Neural cell (in vitro differentiated cells): ENCODE data around the gene KIF18B. TPM values are rescaled to one million over a fixed set of nuclear protein-coding genes. Genes with fewer than 3 reads are reported as not detected.

ENCODE experiments used
- H2AFZ ChIP-seq: fragments of 200-600, 300-800 bp; sonication (generic), shearing (Covaris generic); 2 replicates; pipeline ENCODE4 v1.6.0; 2014; ENCODE audit warnings: low read depth, mild to moderate bottlenecking, antibody characterized with exemption, low read length, moderate library complexity
- H3F3A ChIP-seq: fragments of 200-600 bp; shearing (Covaris generic); 2 replicates; pipeline ENCODE4 v1.6.1; 2016; ENCODE audit warnings: mild to moderate bottlenecking, moderate library complexity, mixed read lengths, antibody characterized with exemption, low read length; ENCODE audit not compliant: insufficient read depth, poor library complexity, severe bottlenecking
- H3K27ac ChIP-seq: fragments of 200-600, 300-800 bp; sonication (generic), shearing (Covaris generic); 2 replicates; pipeline ENCODE4 v1.5.1; 2014; ENCODE audit warnings: mild to moderate bottlenecking, low read length, moderate library complexity
- H3K27me3 ChIP-seq: fragments of 300-800, 200-600 bp; sonication (generic), shearing (Covaris generic); 2 replicates; pipeline ENCODE4 v1.6.0; 2014; ENCODE audit warnings: mild to moderate bottlenecking, low read depth, low read length, moderate library complexity; ENCODE audit not compliant: insufficient read depth
- H3K36me3 ChIP-seq: fragments of 300-800, 200-600 bp; sonication (generic), shearing (Covaris generic); 2 replicates; pipeline ENCODE4 v1.5.1; 2014; ENCODE audit warnings: mild to moderate bottlenecking, antibody characterized with exemption, low read length, moderate library complexity; ENCODE audit not compliant: insufficient read depth
- H3K4me2 ChIP-seq: fragments of 300-800, 200-600 bp; sonication (generic), shearing (Covaris generic); 2 replicates; pipeline ENCODE4 v1.6.0; 2014; ENCODE audit warnings: mild to moderate bottlenecking, low read length
- H3K4me3 ChIP-seq: fragments of 300-800, 200-600 bp; sonication (generic), shearing (Covaris generic); 2 replicates; pipeline ENCODE4 v1.5.1; 2014; ENCODE audit warnings: mild to moderate bottlenecking, low read length, moderate library complexity
- H3K79me2 ChIP-seq: fragments of 200-600 bp; shearing (Covaris generic); replicated peaks from 2 replicates; pipeline ENCODE4 v1.6.0; 2014; ENCODE audit warnings: mild to moderate bottlenecking, low read length, moderate library complexity; ENCODE audit not compliant: insufficient read depth
- H3K9ac ChIP-seq: fragments of 300-800, 200-600 bp; sonication (generic), shearing (Covaris generic); 2 replicates; pipeline ENCODE4 v1.6.1; 2016; ENCODE audit warnings: mild to moderate bottlenecking, low read length, mixed read lengths
- H3K9me2 ChIP-seq: fragments of 200-600 bp; shearing (Covaris generic); 2 replicates; pipeline ENCODE4 v1.6.1; 2016; ENCODE audit warnings: mild to moderate bottlenecking, low read length, mixed read lengths; ENCODE audit not compliant: insufficient read depth
- H3K9me3 ChIP-seq: fragments of 200-600, 300-800 bp; sonication (generic), shearing (Covaris generic); 2 replicates; pipeline ENCODE4 v1.6.1; 2016; ENCODE audit warnings: mild to moderate bottlenecking, mixed run types, low read length, moderate library complexity, mixed read lengths
- H4K20me1 ChIP-seq: fragments of 200-600 bp; shearing (Covaris generic); 2 replicates; pipeline ENCODE4 v1.6.1; 2016; ENCODE audit warnings: mild to moderate bottlenecking, mixed run types; ENCODE audit not compliant: insufficient read depth
- EP300 ChIP-seq: fragments of 450-650 bp; conservative IDR thresholded peaks from 2 replicates; pipeline ENCODE4 v1.6.1; 2014; ENCODE audit warnings: antibody characterized with exemption, mild to moderate bottlenecking, moderate library complexity; ENCODE audit not compliant: poor library complexity, severe bottlenecking
- EZH2 ChIP-seq: fragments of 200-600, 300-800 bp; shearing (Covaris generic), sonication (generic); IDR thresholded peaks from 2 replicates; pipeline ENCODE4 v1.6.1; 2014; ENCODE audit warnings: antibody characterized with exemption, low read length, borderline replicate concordance, mild to moderate bottlenecking; ENCODE audit not compliant: insufficient read depth, poor library complexity, severe bottlenecking
- MXI1 ChIP-seq: fragments of 450-650 bp; conservative IDR thresholded peaks from 2 replicates; pipeline ENCODE4 v1.6.1; 2014; ENCODE audit warnings: antibody characterized with exemption, mild to moderate bottlenecking; ENCODE audit not compliant: poor library complexity, severe bottlenecking
- POLR2AphosphoS5 ChIP-seq: IDR thresholded peaks from 2 replicates; pipeline ENCODE4 v1.6.1; 2012
- RAD21 ChIP-seq: fragments of 450-650 bp; conservative IDR thresholded peaks from 2 replicates; pipeline ENCODE4 v1.6.1; 2014; ENCODE audit warnings: antibody characterized with exemption, mild to moderate bottlenecking, moderate library complexity
- SMC3 ChIP-seq: fragments of 450-650 bp; conservative IDR thresholded peaks from 2 replicates; pipeline ENCODE4 v1.6.1; 2014; ENCODE audit warnings: antibody characterized with exemption, mild to moderate bottlenecking, moderate library complexity; ENCODE audit not compliant: poor library complexity
- TAF1 ChIP-seq: IDR thresholded peaks from 2 replicates; pipeline ENCODE4 v1.6.1; 2012; ENCODE audit warnings: low read depth
- polyA plus RNA-seq: library from polyadenylated mRNA; depleted of rRNA; stranded (reverse); fragments of >200 nt; gene quantifications from 2 replicates; pipeline ENCODE4 v1.2.3, GENCODE V29; 2014
- TF ChIP-seq, protein P1 (sequence below): fragments of 450-650 bp; IDR thresholded peaks from 2 replicates; pipeline ENCODE4 v1.5.1; 2014; ENCODE audit warnings: antibody characterized with exemption, mild to moderate bottlenecking, moderate library complexity; ENCODE audit not compliant: poor library complexity, severe bottlenecking
- TF ChIP-seq, protein P2 (sequence below): IDR thresholded peaks from 2 replicates; pipeline ENCODE4 v1.6.1; 2012; ENCODE audit warnings: borderline replicate concordance

Gene KIF18B
- polyA plus RNA-seq, 1 donor from 2014 or later: 0.10 TPM

DNA sequence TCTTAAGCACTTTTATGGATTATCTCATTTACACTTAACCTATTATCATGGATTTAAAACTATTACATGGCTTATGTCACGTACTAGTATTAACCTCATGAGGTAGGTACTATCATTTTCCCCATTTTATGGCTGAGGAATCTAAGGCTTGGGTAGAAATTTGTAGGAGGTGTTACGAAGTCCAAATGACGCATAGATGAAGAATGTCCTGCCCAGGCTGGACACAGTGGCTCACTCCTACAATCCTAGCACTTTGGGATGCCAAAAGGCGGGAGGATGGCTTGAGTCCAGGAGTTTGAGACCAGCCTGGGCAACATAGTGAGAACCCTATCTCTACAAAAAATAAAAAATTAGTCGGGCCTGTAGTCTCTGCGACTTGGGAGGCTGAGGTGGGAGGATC is 25.4 kb upstream of the KIF18B start:
- H3K79me2 ChIP-seq: no peaks in the 10 kb centered on the region
- H3K9me3 ChIP-seq: no peaks in the 10 kb centered on the region
- no peak for TF ChIP-seq EP300
- TF ChIP-seq, protein P1, sequence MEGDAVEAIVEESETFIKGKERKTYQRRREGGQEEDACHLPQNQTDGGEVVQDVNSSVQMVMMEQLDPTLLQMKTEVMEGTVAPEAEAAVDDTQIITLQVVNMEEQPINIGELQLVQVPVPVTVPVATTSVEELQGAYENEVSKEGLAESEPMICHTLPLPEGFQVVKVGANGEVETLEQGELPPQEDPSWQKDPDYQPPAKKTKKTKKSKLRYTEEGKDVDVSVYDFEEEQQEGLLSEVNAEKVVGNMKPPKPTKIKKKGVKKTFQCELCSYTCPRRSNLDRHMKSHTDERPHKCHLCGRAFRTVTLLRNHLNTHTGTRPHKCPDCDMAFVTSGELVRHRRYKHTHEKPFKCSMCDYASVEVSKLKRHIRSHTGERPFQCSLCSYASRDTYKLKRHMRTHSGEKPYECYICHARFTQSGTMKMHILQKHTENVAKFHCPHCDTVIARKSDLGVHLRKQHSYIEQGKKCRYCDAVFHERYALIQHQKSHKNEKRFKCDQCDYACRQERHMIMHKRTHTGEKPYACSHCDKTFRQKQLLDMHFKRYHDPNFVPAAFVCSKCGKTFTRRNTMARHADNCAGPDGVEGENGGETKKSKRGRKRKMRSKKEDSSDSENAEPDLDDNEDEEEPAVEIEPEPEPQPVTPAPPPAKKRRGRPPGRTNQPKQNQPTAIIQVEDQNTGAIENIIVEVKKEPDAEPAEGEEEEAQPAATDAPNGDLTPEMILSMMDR: no peak
- TF ChIP-seq MXI1: no peak
- TF ChIP-seq, protein P2, sequence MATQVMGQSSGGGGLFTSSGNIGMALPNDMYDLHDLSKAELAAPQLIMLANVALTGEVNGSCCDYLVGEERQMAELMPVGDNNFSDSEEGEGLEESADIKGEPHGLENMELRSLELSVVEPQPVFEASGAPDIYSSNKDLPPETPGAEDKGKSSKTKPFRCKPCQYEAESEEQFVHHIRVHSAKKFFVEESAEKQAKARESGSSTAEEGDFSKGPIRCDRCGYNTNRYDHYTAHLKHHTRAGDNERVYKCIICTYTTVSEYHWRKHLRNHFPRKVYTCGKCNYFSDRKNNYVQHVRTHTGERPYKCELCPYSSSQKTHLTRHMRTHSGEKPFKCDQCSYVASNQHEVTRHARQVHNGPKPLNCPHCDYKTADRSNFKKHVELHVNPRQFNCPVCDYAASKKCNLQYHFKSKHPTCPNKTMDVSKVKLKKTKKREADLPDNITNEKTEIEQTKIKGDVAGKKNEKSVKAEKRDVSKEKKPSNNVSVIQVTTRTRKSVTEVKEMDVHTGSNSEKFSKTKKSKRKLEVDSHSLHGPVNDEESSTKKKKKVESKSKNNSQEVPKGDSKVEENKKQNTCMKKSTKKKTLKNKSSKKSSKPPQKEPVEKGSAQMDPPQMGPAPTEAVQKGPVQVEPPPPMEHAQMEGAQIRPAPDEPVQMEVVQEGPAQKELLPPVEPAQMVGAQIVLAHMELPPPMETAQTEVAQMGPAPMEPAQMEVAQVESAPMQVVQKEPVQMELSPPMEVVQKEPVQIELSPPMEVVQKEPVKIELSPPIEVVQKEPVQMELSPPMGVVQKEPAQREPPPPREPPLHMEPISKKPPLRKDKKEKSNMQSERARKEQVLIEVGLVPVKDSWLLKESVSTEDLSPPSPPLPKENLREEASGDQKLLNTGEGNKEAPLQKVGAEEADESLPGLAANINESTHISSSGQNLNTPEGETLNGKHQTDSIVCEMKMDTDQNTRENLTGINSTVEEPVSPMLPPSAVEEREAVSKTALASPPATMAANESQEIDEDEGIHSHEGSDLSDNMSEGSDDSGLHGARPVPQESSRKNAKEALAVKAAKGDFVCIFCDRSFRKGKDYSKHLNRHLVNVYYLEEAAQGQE: no peak
- no peak for TF ChIP-seq EZH2
- no peak for TF ChIP-seq TAF1
- no peak for TF ChIP-seq RAD21
- no peak for TF ChIP-seq POLR2AphosphoS5
- no peak overlapping the region for H2AFZ ChIP-seq
- no peak overlapping the region for H3K9ac ChIP-seq
- H3K27me3 ChIP-seq: peaks cover 35% of the 10 kb centered on the region
- H3K36me3 ChIP-seq: no peaks in the 10 kb centered on the region
- H3K4me3 ChIP-seq: no peak overlapping the region
- H3K27ac ChIP-seq: no peak overlapping the region
- no peaks in the 10 kb centered on the region for H4K20me1 ChIP-seq
- H3K9me2 ChIP-seq: no peaks in the 10 kb centered on the region
- no peaks in the 10 kb centered on the region for H3F3A ChIP-seq
- H3K4me2 ChIP-seq: no peak overlapping the region

DNA sequence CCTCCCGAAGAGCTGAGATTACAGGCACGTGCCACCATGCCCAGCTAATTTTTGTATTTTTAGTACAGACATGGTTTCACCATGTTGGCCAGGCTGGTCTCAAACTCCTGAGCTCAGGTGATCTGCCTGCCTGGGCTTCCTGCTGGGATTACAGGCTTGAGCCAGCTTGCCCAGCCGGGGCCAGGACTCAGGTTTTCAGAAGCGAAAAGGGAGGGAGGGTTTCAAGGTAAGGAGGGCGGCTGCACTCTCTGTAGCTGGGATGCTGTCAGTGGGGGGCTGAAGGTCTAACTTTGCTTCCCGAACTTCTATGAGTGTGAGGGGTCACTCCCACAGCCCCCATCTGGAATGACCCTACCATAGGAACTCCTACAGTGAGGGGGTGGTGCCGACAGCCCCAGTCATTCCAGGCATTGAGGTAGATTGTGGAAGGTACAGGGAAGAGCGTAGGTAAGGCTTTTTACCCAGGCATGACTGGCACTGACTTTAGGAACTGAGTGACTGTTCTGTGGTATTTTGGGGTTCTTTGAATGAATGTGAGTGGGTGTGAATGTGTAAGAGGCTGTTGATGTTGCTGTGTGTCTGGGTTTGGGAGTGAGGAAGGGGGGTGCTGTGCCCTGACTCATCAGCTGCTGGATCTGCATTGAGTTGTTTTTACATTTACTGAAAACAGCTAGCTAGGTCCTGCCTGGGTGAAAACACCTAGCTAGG is 24.4 kb upstream of the KIF18B start:
- TF ChIP-seq POLR2AphosphoS5 (no peak), EZH2 (no peak), EP300 (no peak), SMC3 (no peak), TAF1 (no peak), RAD21 (no peak), MXI1 (no peak)
- TF ChIP-seq, protein P1: no peak
- TF ChIP-seq, protein P2: no peak
- H3K4me2 ChIP-seq: no peak overlapping the region
- no peak overlapping the region for H3K4me3 ChIP-seq
- H3K79me2 ChIP-seq: no peaks in the 10 kb centered on the region
- H3K9ac ChIP-seq: no peak overlapping the region
- H4K20me1 ChIP-seq: no peaks in the 10 kb centered on the region
- H3F3A ChIP-seq: no peaks in the 10 kb centered on the region
- no peak overlapping the region for H3K27ac ChIP-seq
- no peaks in the 10 kb centered on the region for H3K9me3 ChIP-seq
- H3K9me2 ChIP-seq: no peaks in the 10 kb centered on the region
- no peaks in the 10 kb centered on the region for H3K36me3 ChIP-seq
- H3K27me3 ChIP-seq: peaks cover 45% of the 10 kb centered on the region
- no peak overlapping the region for H2AFZ ChIP-seq
